ENCODE data around the gene PLA2G2F. TPM values are rescaled to one million over a fixed set of nuclear protein-coding genes. Genes with fewer than 3 reads are reported as not detected.

Gene PLA2G2F
- total and polyA plus RNA-seq, 2 of the 8 experiments (the other 6 are each of a cell fraction or from before 2014, with no cell fraction given) = not detected

DNA sequence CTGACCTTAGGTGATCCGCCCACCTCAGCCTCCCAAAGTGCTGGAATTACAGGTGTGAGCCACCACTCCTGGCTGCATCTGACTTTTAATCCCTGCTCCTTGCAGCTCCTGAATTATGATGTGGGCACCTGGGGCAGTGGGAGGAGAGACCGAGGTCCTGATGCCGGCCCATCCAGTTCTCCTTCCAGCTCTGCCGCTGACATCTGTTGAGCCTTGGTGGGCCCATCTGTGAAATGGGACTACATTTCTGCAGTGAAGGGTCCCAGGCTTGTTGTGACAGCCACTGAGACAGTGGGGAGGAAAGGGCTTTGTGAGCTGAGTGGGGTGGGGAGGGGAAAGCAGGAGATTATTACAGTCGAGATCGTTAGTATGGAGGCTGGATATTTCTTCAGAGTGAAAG is 11.8 kb downstream of the PLA2G2F start:
- H3K4me1 ChIP-seq (replicated peaks in 1 of 4; ENCODE audit: control insufficient read depth in 3 of 4, insufficient read depth in 4 of 4, low read length in 3 of 4) = peaks cover 0 to 11% (median 5%) of the 10 kb centered on the region in 4 experiments; a peak in 6 of 7 replicates
- no peak for DNase-seq (ENCODE audit: low read depth in 1 of 2, low spot score in 2 of 2)
- no peak overlapping the region for H2AK5ac ChIP-seq (ENCODE audit: low read depth, low read length)
- no peaks in the 10 kb centered on the region for H3K79me2 ChIP-seq (ENCODE audit: control insufficient read depth in 1 of 2, insufficient read depth in 2 of 2, low read length in 2 of 2)
- H3K23me2 ChIP-seq (ENCODE audit: low read depth, low read length) = no peaks in the 10 kb centered on the region
- no peak overlapping the region for H3K4ac ChIP-seq (replicated peaks; ENCODE audit: insufficient read length, low read depth, low read length)
- no peak overlapping the region for H2BK15ac ChIP-seq (ENCODE audit: low read length)
- no peak overlapping the region for H2AFZ ChIP-seq (ENCODE audit: low read length)
- no peak overlapping the region for H2BK120ac ChIP-seq (replicated peaks; ENCODE audit: low read depth, low read length)
- no peaks in the 10 kb centered on the region for H4K20me1 ChIP-seq (replicated peaks in 1 of 2; ENCODE audit: control insufficient read depth in 1 of 2, insufficient read depth in 2 of 2, low read length in 2 of 2)
- no peaks in the 10 kb centered on the region for H3K36me3 ChIP-seq (ENCODE audit: control insufficient read depth in 2 of 4, insufficient read depth in 4 of 4, low read length in 3 of 4)
- no peak overlapping the region for H4K91ac ChIP-seq (replicated peaks; ENCODE audit: insufficient read length, low read length)
- no peak overlapping the region for H3K4me3 ChIP-seq (ENCODE audit: extremely low read depth in 1 of 4, insufficient read depth in 2 of 4, low read depth in 3 of 4, low read length in 4 of 4)
- ChIA-PET CTCF (ENCODE audit: partially characterized antibody) (interaction anchor here (0.6 to 13.5 kb wide), 19 partner anchors 8 to 268 kb away, joined by 3 to 127 read pairs (median 6); partner anchors contain the start of genes PLA2G2A and PLA2G2E), POLR2A (ENCODE audit: partially characterized antibody) (no interaction called here)
- H3K18ac ChIP-seq (ENCODE audit: extremely low read depth, low read length) = no peak overlapping the region
- no peak overlapping the region for H3K14ac ChIP-seq (ENCODE audit: insufficient read length)
- no peak overlapping the region for H2BK12ac ChIP-seq (ENCODE audit: low read depth, low read length)
- H2BK20ac ChIP-seq (ENCODE audit: low read length) = no peak overlapping the region
- no peaks in the 10 kb centered on the region for H3K9me3 ChIP-seq (ENCODE audit: insufficient read depth in 2 of 2, low read depth in 1 of 2, low read length in 1 of 2)
- no peak overlapping the region for H3K27ac ChIP-seq (ENCODE audit: low read depth, low read length)
- no peak overlapping the region for H3K9ac ChIP-seq (replicated peaks in 1 of 4; ENCODE audit: extremely low read depth in 1 of 4, low read depth in 3 of 4, low read length in 3 of 4)
- H4K5ac ChIP-seq (ENCODE audit: insufficient read length, low read depth, low read length) = no peak overlapping the region
- no peak overlapping the region for H3K23ac ChIP-seq (ENCODE audit: insufficient read length)
- no peak overlapping the region for H2BK5ac ChIP-seq (ENCODE audit: low read depth, low read length)
- H3K56ac ChIP-seq (replicated peaks; ENCODE audit: insufficient read length, low read depth, low read length) = no peak overlapping the region
- WGBS, 2 experiments (ENCODE audit: extremely low coverage in 1 of 2, insufficient coverage in 1 of 2, insufficient read length in 1 of 2, insufficient replicate concordance in 2 of 2, low coverage in 1 of 2, low lambda C conversion rate in 2 of 2, missing lambda C conversion rate in 1 of 2) = 95% methylated on average over 6 of the region's 6 CpGs; no CpG with 5 or more reads in 1 of the 2 experiments
- H3K79me1 ChIP-seq (ENCODE audit: low read depth, low read length) = no peaks in the 10 kb centered on the region
- H3K27me3 ChIP-seq (replicated peaks in 1 of 4; ENCODE audit: control insufficient read depth in 3 of 4, extremely low read depth in 1 of 4, insufficient read depth in 3 of 4, low read length in 3 of 4) = no peaks in the 10 kb centered on the region
- H3K4me2 ChIP-seq (ENCODE audit: insufficient read depth in 1 of 2, low read depth in 2 of 2, low read length in 2 of 2) = no peak overlapping the region
- no peak for FAIRE-seq
- no peak overlapping the region for H4K8ac ChIP-seq (ENCODE audit: extremely low read depth, insufficient read depth, low read length)
- TF ChIP-seq FOSL1 (IDR thresholded peaks at IDR 0.05; ENCODE audit: insufficient read depth, low read depth, low read length) = no peak
- no peak for TF ChIP-seq RFX5 (IDR thresholded peaks at IDR 0.05; ENCODE audit: borderline replicate concordance, low read depth, low read length)
- TF ChIP-seq SIN3A (conservative IDR thresholded peaks at IDR 0.05 in 1 of 2, IDR thresholded peaks at IDR 0.05 in 1 of 2; ENCODE audit: low read depth in 1 of 2, low read length in 2 of 2) = no peak
- no peak for TF ChIP-seq CTBP2 (IDR thresholded peaks at IDR 0.05; ENCODE audit: borderline replicate concordance, insufficient read depth, insufficient read length, low read length)
- TF ChIP-seq E2F6 (IDR thresholded peaks at IDR 0.05) = no peak
- no peak for TF ChIP-seq RNF2 (IDR thresholded peaks at IDR 0.05; ENCODE audit: borderline replicate concordance, low read depth, low read length, missing control alignments, poor library complexity, severe bottlenecking)
- TF ChIP-seq MAFK (IDR thresholded peaks at IDR 0.05; ENCODE audit: low read depth, low read length) = no peak
- TF ChIP-seq RAD21 (IDR thresholded peaks at IDR 0.05 in 1 of 2, conservative IDR thresholded peaks at IDR 0.05 in 1 of 2; ENCODE audit: low read depth in 2 of 2, low read length in 2 of 2) = no peak
- no peak for TF ChIP-seq TAF7 (optimal IDR thresholded peaks at IDR 0.05; ENCODE audit: borderline replicate concordance, low read depth, low read length)
- no peak for TF ChIP-seq POU5F1 (IDR thresholded peaks at IDR 0.05; ENCODE audit: low read depth, low read length)
- TF ChIP-seq SIRT6 (IDR thresholded peaks at IDR 0.05; ENCODE audit: low read length) = no peak
- no peak for TF ChIP-seq NRF1 (IDR thresholded peaks at IDR 0.05; ENCODE audit: low read depth, low read length)
- TF ChIP-seq ASH2L (IDR thresholded peaks at IDR 0.05; ENCODE audit: low read length) = no peak
